Right lobe of liver (tissue), 6 donors: ENCODE data around the gene MECR. TPM values are rescaled to one million over a fixed set of nuclear protein-coding genes. Genes with fewer than 3 reads are reported as not detected.

Source experiments
- ATAC-seq, 4 donors: fragments of 200-7000 bp; cut with Tn5 transposase; one replicate each; pipeline ENCODE4 v1.9.1; 2020; ENCODE audit warnings: mild to moderate bottlenecking in 4 of 4, moderate library complexity in 4 of 4
- DNase-seq, 3 donors: peaks; one replicate each; pipeline ENCODE4 v3.0.0-alpha.2; 2020
- H3K27ac ChIP-seq, 3 donors: fragments of 200-600 bp; one replicate each; pipeline ENCODE4 v1.8.0; 2022
- H3K27me3 ChIP-seq, 2 donors: fragments of 200-600 bp; one replicate each; pipeline ENCODE4 v1.8.0; 2022
- H3K36me3 ChIP-seq, 4 donors: fragments of 200-600 bp; sonication (generic) in 1 of 4; one replicate each; pipeline versions ENCODE4 v1.5.1 to v1.8.0; 2017 to 2022; ENCODE audit warnings: control low read depth in 1 of 4
- H3K4me1 ChIP-seq, 4 donors: fragments of 200-600 bp; sonication (generic) in 1 of 4; one replicate each; pipeline versions ENCODE4 v1.5.1 to v1.8.0; 2017 to 2022; ENCODE audit warnings: control low read depth in 1 of 4
- H3K4me3 ChIP-seq, 3 donors: fragments of 200-600 bp; one replicate each; pipeline ENCODE4 v1.8.0; 2022
- H3K9me3 ChIP-seq, 4 donors: fragments of 200-600 bp; sonication (generic) in 1 of 4; one replicate each; pipeline versions ENCODE4 v1.5.1 to v1.8.0; 2017 to 2022; ENCODE audit warnings: control low read depth in 1 of 4
- POLR2A ChIP-seq: fragments of 450-650 bp; IDR thresholded peaks from one replicate; pipeline ENCODE4 v1.6.1; 2017; ENCODE audit warnings: antibody characterized with exemption, mild to moderate bottlenecking
- WGBS: methylation state at CpG from one replicate; pipeline ENCODE4 v1.1.6; 2018; ENCODE audit warnings: low coverage, low lambda C conversion rate; ENCODE audit not compliant: insufficient coverage; ENCODE audit errors: missing lambda C conversion rate; 5-methylcytosine and 5-hydroxymethylcytosine counted together
- intact Hi-C, 2 donors: fragments of 100-400 bp; cut with DNase I; formaldehyde crosslinking; loops; one replicate each; pipeline versions ENCODE4 v1.11.2 to v1.14.1; 2022
- total RNA-seq, 6 experiments: library from RNA; depleted of rRNA in 2 of 6; stranded (reverse); fragments of >200 nt in 2 of 6; fragmentation: NEBNext Ultra II Directional in 3 of 6; extraction: Animal tissue kit (Norgen Biotek cat#: 25700) in 3 of 6; gene quantifications; one replicate each; pipeline versions ENCODE4 v1.1.0 to v1.2.4, GENCODE V29; 2016 to 2023
- TF ChIP-seq, protein P1 (sequence below), 4 donors: fragments of 200-600 bp in 3 of 4; fragments of 450-650 bp in 1 of 4; IDR thresholded peaks; one replicate each; pipeline versions ENCODE4 v1.5.1 to v1.8.0; 2016 to 2022; ENCODE audit warnings: antibody characterized with exemption in 4 of 4, mild to moderate bottlenecking in 2 of 4
- donor health status: DM: no; HTN: yes; CAD: no.
- donor health status: DM: no; HTN: no; CAD: no.
- donor health status: DM: no; HTN: no; CAD: no.
- donor health status: DM: no; HTN: yes; CAD: no.
- donor health status: DM: no; HTN: yes; CAD: no.

Gene MECR
- total RNA-seq, 6 experiments from 2014 or later: 13.1 to 22.1 (median 15.7) TPM

GRCh38 chr1:29240400-29240837 lies 9.7 kb upstream of the MECR start:
- TF ChIP-seq, protein P1, sequence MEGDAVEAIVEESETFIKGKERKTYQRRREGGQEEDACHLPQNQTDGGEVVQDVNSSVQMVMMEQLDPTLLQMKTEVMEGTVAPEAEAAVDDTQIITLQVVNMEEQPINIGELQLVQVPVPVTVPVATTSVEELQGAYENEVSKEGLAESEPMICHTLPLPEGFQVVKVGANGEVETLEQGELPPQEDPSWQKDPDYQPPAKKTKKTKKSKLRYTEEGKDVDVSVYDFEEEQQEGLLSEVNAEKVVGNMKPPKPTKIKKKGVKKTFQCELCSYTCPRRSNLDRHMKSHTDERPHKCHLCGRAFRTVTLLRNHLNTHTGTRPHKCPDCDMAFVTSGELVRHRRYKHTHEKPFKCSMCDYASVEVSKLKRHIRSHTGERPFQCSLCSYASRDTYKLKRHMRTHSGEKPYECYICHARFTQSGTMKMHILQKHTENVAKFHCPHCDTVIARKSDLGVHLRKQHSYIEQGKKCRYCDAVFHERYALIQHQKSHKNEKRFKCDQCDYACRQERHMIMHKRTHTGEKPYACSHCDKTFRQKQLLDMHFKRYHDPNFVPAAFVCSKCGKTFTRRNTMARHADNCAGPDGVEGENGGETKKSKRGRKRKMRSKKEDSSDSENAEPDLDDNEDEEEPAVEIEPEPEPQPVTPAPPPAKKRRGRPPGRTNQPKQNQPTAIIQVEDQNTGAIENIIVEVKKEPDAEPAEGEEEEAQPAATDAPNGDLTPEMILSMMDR (IDR thresholded peaks at IDR 0.05): peak in 1 of 4 donors; percentile 15
- TF ChIP-seq POLR2A: no peak
- Histone ChIP-seq H3K4me3 (no peak overlapping the region), H3K27ac (no peak overlapping the region), H3K4me1 (peaks cover 0 to 21% (median 0%) of the 10 kb centered on the region in 4 donors), H3K36me3 (no peaks in the 10 kb centered on the region), H3K27me3 (no peaks in the 10 kb centered on the region), H3K9me3 (no peaks in the 10 kb centered on the region)
- intact Hi-C loops: loop anchor here in 1 of 2 donors (10.0 kb wide), 1 partner anchor 1144 kb away; no protein-coding TSS in a partner anchor
- ATAC-seq (no peak), DNase-seq (no peak)
- no CpG with 5 or more reads among the region's 4 CpGs for WGBS

DNA sequence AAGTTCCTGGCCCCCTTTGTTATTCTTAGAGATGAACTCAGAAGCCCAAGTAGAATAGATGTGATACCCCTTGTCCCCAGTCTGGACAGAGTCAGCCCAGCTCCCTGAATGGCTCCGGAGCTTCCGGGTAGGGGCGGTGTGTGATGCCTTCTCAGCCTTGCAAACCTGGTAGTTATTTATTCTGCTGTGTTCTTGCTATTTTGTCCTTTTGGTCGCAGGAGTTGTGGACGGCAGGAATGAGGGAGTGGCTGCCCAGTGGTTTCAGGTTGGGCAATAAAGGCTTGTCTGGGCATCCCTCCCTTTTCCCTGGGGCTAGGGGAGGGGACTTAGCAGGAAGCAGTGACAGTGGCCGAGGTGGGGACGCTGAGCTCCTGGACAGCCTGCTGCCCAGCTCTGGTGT lies 8.4 kb upstream of the MECR start:
- Histone ChIP-seq H3K9me3 (no peaks in the 10 kb centered on the region), H3K27ac (no peak overlapping the region), H3K4me1 (peaks cover 0 to 21% (median 0%) of the 10 kb centered on the region in 4 donors), H3K36me3 (no peaks in the 10 kb centered on the region), H3K4me3 (no peak overlapping the region), H3K27me3 (no peaks in the 10 kb centered on the region)
- TF ChIP-seq, protein P1 (IDR thresholded peaks at IDR 0.05): no peak
- TF ChIP-seq POLR2A: no peak
- DNase-seq: no peak
- ATAC-seq: peak in 1 of 4 donors; percentile 8
- 10% methylated on average over 4 of the region's 7 CpGs for WGBS
- intact Hi-C loops: loop anchor here (10.0 kb wide), 1 partner anchor 1466 kb away; no protein-coding TSS in a partner anchor

- Histone ChIP-seq H3K9me3 (no peaks in the 10 kb centered on the region), H3K4me3 (peak overlapping the region in 1 of 3 donors; percentile 47), H3K27ac (no peak overlapping the region), H3K36me3 (no peaks in the 10 kb centered on the region), H3K4me1 (peaks cover 0 to 21% (median 0%) of the 10 kb centered on the region in 4 donors), H3K27me3 (no peaks in the 10 kb centered on the region)
- WGBS: 31% methylated on average over 11 of the region's 11 CpGs
- ATAC-seq: no peak
- no peak for TF ChIP-seq POLR2A
- TF ChIP-seq, protein P1 (IDR thresholded peaks at IDR 0.05): no peak
- DNase-seq: no peak
- intact Hi-C loops: loop anchor here (10.0 kb wide), 1 partner anchor 1466 kb away; no protein-coding TSS in a partner anchor
Observed at GRCh38 chr1:29238620-29239002, 7.9 kb upstream of the MECR start.

DNA sequence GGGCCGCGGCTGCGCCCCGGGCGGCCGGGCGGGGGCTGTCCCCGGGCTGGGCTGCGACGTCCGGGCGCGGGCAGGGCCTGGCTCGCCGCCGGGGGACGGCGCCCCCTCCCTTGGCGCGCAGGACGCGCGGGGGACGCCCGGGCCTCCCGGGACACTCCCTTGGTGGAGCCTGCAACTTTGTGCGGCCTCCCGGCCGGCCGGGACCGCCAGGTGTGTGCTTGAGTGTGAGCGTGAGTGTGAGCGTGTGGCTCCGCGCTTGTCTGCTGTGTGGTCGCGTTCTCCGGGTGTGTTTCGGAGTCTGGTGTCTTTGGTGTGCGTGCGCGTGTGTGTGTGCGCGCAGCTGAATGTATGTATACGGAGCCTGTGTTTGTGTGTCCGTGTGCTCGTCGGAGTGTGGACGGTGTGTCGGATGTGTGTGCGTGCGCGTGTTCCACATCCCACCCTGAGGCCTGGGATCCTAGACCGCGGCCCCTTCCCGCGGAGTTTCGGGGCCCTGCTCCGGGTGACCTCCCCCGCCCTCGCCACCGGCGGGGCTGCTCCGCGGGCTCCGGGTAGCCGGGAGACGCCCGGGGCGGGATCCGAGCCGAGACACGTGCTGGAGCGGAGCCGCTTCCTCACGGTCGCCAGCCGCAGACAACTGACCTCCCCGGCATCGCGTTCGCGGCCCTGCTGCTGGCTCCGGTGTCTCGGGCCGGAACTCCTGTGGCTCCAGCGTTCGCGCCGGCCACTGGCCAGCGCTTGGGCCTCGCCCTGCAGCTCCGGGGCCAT lies 7.3 kb upstream of the MECR start:
- H3K9me3 ChIP-seq: no peaks in the 10 kb centered on the region
- peak overlapping the region; percentile 34 to 47 (median 45) for H3K4me3 ChIP-seq
- peak overlapping the region in 1 of 3 donors; percentile 29 for H3K27ac ChIP-seq
- DNase-seq: peak; percentile 76 to 83 (median 77)
- no peaks in the 10 kb centered on the region for H3K36me3 ChIP-seq
- 0% methylated on average over 4 of the region's 93 CpGs for WGBS
- intact Hi-C loops: loop anchor here (10.0 kb wide), 1 partner anchor 1467 kb away; no protein-coding TSS in a partner anchor
- no peak for TF ChIP-seq POLR2A
- TF ChIP-seq, protein P1 (IDR thresholded peaks at IDR 0.05): no peak
- peak; percentile 44 to 64 (median 58) for ATAC-seq
- H3K27me3 ChIP-seq: no peaks in the 10 kb centered on the region
- H3K4me1 ChIP-seq: peaks cover 0 to 21% (median 0%) of the 10 kb centered on the region in 4 donors
